GM18867 (cell line): ENCODE results near the gene GALNT17.

Experiments
- ATAC-seq: cut with Tn5 transposase; IDR thresholded peaks from one replicate; pipeline ENCODE4 v1.9.1; 2021; ENCODE audit warnings: mild to moderate bottlenecking, moderate library complexity; ENCODE audit not compliant: unreplicated experiment

GALNT17 gene

DNA sequence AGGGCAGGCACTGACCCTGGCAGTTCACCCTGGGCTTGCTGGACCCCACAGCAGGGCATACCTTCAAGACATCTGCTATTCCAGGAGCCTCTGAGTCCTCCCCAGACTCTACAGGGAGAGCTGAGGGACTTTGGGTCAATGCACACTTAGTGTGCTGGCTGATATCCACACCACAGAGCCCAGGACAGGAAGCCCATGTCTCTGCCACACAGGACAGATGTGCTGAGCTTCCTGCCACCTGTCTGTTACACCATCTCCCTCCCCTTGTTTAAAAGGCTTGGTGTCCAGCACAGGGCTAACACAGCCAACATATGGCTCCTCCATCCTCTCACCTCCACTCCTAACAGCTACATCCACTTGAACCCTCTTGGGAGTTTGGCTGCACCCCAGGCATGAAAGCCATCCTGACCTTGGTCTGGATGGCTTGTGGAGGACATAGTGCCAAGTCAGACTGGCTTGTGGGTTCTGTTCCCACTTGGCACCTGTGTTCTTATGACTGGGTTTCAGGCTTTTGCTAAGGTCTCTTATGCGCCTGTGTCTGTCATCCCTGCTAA is 529.8 kb downstream of the GALNT17 start:
- no peak for ATAC-seq

- ATAC-seq, result no peak
These were observed 533.8 kb downstream of the GALNT17 start for GRCh38 chr7:71665716-71666115.

DNA sequence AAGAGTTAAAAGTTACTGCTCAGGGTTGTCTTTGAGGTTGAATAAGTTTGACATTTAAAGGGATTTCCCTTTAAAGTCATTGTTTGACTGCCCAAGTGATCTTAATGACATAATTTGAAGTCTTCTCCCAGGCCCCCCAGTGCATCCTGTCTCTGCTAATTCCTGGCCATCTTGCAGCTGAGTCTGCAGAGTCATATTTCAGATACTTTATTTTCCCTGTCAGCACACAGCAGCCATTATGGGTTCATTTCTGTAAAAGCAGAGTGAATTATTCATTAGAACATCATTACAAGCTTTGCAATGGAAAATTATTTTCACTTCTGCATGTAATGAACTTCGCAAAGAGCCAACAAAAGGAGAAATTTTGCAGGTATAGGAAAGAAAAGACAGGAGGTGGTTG is 536.6 kb downstream of the GALNT17 start:
- no peak for ATAC-seq

DNA sequence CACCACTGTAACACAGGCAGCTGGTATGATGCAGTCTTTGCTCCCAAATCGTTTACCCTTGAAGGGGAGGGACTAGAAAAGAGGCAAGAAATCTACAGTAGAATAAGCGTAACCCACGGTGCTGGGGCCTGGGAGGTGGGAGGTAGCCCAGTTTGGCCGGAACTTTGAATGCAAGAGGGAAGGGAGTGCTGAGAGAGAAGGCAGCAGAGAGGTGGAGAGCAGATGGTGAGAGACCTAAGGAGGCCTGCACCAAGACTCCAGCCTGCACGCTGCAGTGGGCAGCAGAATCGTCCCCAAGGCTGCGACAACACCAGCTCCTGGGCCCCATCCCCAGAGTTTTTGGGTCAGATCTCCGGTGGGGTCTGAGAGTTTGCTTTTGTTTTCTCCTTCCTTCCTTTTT is 547.5 kb downstream of the GALNT17 start:
- no peak for ATAC-seq

- no peak for ATAC-seq
These were observed 550.2 kb downstream of the GALNT17 start for GRCh38 chr7:71682181-71682580.

DNA sequence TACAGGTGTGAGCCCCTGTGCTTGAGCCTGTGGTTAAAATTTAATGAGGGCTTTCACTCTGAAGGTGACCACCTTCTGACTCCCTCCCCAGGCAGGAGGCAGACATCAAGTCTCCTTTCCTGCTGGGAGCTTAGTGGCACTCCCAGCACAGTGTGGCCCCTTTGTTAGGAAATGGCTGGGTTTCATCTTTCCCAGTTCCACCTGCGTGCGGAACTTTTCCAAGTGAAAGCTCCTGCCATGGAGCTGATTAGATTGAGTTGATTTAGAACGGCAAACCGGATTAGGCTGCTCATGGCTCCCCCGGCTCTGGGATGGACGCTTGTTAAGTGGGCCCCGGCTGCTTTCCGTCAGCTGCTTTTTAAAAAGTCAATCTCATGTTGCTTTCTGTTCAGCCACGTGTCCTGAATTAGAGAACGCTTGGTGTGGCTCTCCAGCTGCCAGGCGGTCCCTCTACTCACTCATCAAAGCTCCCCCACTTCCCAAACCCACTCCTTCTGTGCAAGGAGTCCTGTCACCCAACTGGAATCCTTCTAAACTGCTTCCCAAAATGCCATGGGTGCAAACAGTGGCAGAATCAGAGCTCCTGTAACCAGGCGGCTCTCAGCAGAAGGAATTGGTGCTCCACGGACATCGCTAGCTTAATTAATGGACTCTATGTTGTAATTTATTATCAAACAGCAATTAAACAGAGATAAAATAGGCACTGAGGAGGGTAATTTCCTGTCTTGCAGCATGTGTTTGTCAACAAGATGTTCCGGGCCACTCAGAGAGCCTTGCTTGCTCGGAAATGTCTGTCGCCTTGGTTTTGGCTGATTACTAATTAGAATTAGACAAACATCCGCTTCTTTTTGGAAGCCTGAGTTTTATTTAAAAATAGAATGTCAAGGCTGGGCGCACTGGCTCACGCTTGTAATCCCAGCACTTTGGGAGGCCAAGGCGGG is 551.2 kb downstream of the GALNT17 start:
- ATAC-seq, result no peak

DNA sequence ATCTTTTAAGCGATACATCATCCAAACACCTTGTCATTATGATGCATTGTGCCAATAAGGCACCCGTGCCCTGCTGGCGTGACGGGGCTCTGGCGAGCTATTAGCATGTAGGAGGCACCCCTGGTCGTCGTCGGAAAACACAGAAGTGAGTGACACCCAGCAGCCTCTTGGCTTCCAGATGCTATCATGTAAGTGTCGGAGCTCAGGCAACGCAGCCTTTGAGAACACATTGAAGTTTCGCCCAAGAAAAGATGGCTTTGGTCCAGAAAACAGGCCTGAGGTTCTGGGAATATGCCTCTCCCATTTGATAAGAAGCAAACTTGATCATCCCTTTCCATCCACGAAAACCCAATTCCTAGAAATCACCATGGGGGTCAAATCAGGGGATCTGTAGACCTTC is 555.3 kb downstream of the GALNT17 start:
- ATAC-seq, result no peak

DNA sequence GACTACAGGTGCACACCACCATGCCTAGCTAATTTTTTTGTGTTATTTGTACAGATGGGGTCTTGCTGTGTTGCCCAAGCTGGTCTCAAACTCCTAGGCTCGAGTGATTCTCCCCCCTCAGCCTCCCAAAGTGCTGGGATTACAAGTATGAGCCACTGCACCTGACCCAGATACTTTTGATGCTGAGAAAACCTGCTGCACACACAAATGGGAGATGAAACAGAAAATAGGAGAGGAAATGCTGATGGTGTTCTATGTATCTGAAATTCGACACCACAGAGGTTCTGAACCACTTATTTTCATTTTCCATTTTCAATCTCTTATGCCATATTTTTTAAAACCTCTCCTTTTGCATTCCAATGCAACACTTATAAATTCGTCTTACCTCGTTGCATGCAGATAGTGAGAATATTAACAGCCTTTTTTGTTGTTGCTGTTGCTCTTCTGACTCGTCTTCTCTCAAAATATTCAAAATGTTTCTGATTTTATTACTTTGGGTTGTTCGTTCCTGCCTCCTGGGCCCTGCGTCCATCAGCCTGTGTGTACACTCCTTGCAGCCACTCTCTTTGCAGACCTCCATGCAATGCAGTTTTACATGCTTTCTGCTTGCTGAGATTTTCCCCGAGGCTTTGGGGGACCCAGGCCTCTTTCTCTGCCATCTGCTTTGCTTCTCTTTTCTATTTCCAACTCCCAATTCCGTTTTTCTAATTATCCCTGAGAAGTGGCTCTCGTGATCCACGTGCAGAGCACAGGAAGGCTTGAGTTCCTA is 556.1 kb downstream of the GALNT17 start:
- no peak for ATAC-seq

GRCh38 chr7:71691538-71691937 is 559.6 kb downstream of the GALNT17 start:
- ATAC-seq, result no peak

DNA sequence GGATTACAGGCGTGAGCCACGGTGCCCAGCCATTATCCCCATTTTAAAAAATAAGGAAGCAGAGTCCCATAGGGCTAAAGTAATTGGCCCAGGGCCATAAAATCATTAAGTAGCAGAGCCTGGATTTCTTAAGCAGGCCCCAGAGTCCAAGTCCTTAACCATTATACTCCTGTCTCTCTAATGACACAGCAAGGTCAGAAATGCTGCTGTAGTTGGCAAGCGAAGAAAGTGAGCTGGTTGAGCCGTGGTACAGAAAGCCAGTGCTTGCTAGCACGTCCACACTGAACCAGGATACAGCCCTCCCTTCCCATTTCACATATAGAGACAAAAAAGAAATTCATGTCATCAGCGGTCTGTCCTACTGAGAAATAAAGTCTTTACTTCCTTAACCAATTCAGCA is 562.7 kb downstream of the GALNT17 start:
- ATAC-seq, result no peak

DNA sequence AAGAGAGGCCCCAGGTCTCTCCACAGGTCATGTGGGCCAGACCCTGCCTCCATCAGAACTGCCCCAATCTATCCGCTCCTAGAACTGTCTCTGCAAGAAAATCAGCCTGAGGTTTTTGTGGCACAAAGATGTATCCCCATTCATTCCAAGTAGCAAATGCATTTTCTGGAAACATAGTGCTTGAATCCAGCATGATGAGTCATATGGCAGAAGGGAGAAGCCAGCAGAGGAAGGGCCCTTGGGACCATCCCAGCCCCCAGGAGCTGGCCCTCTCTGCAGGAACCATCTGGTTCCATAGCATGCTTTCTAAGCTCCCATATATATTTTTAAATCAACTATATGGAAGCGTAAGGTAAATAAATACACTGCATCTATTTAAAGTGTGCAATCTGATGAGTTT is 563.2 kb downstream of the GALNT17 start:
- ATAC-seq, result no peak

GRCh38 chr7:71696511-71696910 is 564.6 kb downstream of the GALNT17 start:
- ATAC-seq, result no peak

DNA sequence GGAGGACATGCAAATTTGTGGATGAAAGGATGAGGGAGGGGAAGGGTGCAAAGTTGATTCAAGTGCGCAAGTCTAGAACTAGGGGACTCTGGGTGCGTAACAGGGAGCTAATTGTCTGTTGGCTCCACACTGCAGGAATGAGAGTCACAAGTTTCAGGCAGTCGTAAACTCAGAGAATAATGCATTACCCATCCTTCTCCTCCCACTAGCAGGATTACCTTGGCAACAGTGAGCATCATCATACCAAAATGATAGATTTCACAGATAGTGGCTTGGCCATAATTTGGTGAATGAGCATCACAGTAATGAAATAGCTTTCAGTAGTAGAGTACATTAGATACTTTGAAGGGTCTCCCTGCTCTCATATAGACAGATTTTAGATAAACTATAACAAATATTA is 565.5 kb downstream of the GALNT17 start:
- ATAC-seq, result no peak

DNA sequence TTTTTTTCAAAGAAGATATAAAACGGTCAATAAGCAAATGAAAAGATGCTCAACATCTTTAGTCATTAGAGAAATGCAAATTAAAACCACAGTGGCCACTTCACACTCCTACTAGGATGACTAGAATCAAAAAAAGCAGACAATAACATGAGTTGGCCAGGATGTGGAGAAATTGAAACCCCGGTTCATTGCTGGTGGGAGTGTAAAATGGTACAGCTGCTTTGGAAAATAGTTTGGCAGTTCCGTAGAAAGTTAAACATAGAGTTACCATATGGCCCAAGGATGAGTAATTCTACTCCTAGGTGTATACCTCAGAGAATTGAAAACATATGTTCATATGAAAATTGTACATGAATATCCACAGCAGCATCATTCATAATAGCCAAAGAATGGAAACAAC is 573.3 kb downstream of the GALNT17 start:
- ATAC-seq, result no peak

DNA sequence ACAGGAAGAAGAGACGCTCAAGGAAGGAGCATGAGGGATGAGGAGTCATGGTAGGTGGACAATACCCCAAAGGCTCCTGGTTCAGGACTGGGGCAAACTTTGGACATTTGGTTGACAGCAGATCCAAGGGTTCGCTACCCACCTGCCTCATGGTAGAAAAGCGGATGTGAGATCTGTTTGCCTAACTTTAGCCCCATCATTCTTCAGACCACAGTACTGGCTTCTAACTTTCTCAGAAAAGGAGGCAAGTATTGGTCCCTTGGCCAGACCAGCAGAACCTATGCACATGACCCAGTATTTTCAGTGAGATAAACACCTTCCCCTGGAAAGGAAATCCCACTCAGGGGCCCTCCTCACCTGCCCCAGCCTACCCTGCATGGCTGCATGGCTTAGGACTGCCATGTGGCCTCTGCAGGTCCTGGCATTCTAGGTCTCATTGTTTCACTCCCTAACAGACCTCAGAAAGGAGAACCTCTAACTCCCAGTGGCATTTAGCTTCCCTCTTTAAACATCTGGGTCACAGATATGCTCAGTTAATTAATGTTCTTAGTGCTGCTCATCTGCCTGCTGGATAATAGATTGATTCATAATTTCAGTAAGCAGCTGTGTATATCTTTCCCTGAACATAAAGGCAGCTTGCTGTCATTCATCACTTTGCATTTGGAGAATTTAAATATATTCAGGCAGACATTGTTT is 574.1 kb downstream of the GALNT17 start:
- ATAC-seq, result no peak

- no peak for ATAC-seq
These were observed 574.6 kb downstream of the GALNT17 start for GRCh38 chr7:71706597-71706975.

GRCh38 chr7:71707041-71707440 is 575.1 kb downstream of the GALNT17 start:
- ATAC-seq, result no peak

GRCh38 chr7:71708710-71709109 is 576.8 kb downstream of the GALNT17 start:
- no peak for ATAC-seq

GRCh38 chr7:71710442-71710841 is 578.5 kb downstream of the GALNT17 start:
- no peak for ATAC-seq

DNA sequence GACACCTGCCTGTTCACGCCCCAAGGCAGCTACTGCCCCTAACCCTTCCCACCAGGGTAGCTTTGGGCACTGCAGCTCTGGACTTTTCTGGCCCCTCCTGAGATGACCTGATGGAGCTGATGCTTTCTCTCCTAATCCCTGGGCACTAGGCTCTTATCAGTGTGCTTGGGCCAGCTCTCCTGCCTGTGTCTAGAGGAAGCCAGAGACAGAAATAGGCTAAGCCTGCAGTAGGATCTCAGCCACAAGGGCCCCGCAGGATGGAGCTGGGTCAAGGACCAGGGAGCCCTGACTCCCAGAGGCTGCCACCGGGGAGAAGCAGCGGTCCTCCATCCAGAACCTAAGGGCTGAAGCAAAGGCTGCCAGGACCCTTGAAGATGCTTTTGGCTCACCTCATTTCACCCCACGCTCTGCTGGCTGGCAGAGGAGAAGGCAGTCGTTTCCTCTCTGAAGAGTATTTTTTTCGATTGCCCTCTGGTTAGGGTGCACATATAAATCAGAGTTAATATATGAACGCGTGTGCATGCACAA is 580.8 kb downstream of the GALNT17 start:
- ATAC-seq, result no peak

DNA sequence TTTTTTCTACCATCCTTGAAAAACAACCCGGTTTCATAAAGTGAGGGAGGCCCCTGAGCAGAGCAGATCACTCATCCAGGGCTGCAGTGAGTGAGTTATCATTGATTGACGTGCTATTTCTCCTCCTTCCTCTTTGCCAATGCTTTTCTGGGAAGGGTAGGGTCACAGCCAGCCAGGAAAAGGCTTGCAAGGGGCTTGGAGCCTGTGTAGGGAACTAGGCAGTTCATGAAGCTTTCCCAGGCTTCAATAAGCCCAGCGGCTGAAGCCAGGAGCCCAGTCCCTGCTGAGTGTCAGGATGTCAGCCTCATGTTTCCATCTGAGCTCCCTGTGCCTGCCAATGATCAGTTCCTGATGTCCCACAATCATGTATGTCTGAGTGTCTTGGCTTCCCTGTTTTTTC is 584.7 kb downstream of the GALNT17 start:
- no peak for ATAC-seq
